Endodermal cell (in vitro differentiated cells): ENCODE data around the gene MYO7A. TPM values are rescaled to one million over a fixed set of nuclear protein-coding genes. Genes with fewer than 3 reads are reported as not detected.

Experiments used
- DNase-seq: peaks from one replicate; pipeline ENCODE4 v3.0.0-alpha.2; 2017
- H3K27ac ChIP-seq: 2 replicates; pipeline ENCODE4 v1.5.1; 2013; ENCODE audit warnings: mild to moderate bottlenecking, low read depth, low read length, moderate library complexity
- H3K27me3 ChIP-seq: 2 replicates; pipeline ENCODE4 v1.6.1; 2013; ENCODE audit warnings: mild to moderate bottlenecking, low read length, moderate library complexity; ENCODE audit not compliant: insufficient read depth, control insufficient read depth, poor library complexity, severe bottlenecking
- H3K36me3 ChIP-seq: 2 replicates; pipeline ENCODE4 v1.7.0; 2013; ENCODE audit warnings: mild to moderate bottlenecking, low read length, moderate library complexity; ENCODE audit not compliant: control insufficient read depth, insufficient read depth
- H3K4me1 ChIP-seq: one replicate; pipeline ENCODE4 v1.7.0; 2013; ENCODE audit warnings: low read length; ENCODE audit not compliant: control insufficient read depth, insufficient read depth
- H3K4me3 ChIP-seq: 2 replicates; pipeline ENCODE4 v1.5.1; 2013; ENCODE audit warnings: mild to moderate bottlenecking, low read length, moderate library complexity
- H3K9ac ChIP-seq: 2 replicates; pipeline ENCODE4 v1.6.1; 2013; ENCODE audit warnings: mild to moderate bottlenecking, low read length, moderate library complexity; ENCODE audit not compliant: poor library complexity, severe bottlenecking; ENCODE audit errors: extremely low read depth
- H3K9me3 ChIP-seq: 2 replicates; pipeline ENCODE4 v1.6.1; 2013; ENCODE audit warnings: mild to moderate bottlenecking, low read length, moderate library complexity; ENCODE audit not compliant: control insufficient read depth
- H3K27ac Mint-ChIP-seq: 2 replicates; pipeline ENCODE4 v1.8.0; 2020; ENCODE audit warnings: mixed read lengths
- H3K27me3 Mint-ChIP-seq: 2 replicates; pipeline ENCODE4 v1.8.0; 2021; ENCODE audit warnings: mild to moderate bottlenecking, mixed read lengths; ENCODE audit not compliant: insufficient read depth
- H3K36me3 Mint-ChIP-seq: 2 replicates; pipeline ENCODE4 v1.8.0; 2020; ENCODE audit warnings: low read depth, mixed read lengths
- H3K4me1 Mint-ChIP-seq: 2 replicates; pipeline ENCODE4 v1.8.0; 2020; ENCODE audit warnings: mixed read lengths
- H3K4me3 Mint-ChIP-seq: 2 replicates; pipeline ENCODE4 v1.8.0; 2020; ENCODE audit warnings: mild to moderate bottlenecking, moderate library complexity, mixed read lengths
- H3K9me3 Mint-ChIP-seq: 2 replicates; pipeline ENCODE4 v1.8.0; 2020; ENCODE audit warnings: mild to moderate bottlenecking, mixed read lengths
- WGBS, 2 experiments: methylation state at CpG; one replicate each; pipeline versions ENCODE4 v1.1.5 to v1.1.7; 2013; ENCODE audit warnings: missing lambda C conversion rate in 2 of 2, mixed read lengths in 1 of 2; ENCODE audit not compliant: insufficient coverage in 1 of 2, insufficient read length in 1 of 2; 5-methylcytosine and 5-hydroxymethylcytosine counted together
- total RNA-seq, 2 donors: library from RNA; stranded (reverse); fragmentation: NEBNext Ultra II Directional in 1 of 2; extraction: Animal tissue kit (Norgen Biotek cat#: 25700) in 1 of 2; gene quantifications; 2 replicates in 1 of 2; 3 replicates in 1 of 2; pipeline ENCODE4 v1.2.1, GENCODE V29; 2021
- TF ChIP-seq, protein P1 (sequence below): fragments of 200-600 bp; sonication (generic); conservative IDR thresholded peaks from 2 replicates; pipeline ENCODE4 v1.5.0; 2021; ENCODE audit warnings: antibody characterized with exemption, mild to moderate bottlenecking

Gene MYO7A
- total RNA-seq, 2 donors from 2014 or later = 2.4 to 2.7 TPM

DNA sequence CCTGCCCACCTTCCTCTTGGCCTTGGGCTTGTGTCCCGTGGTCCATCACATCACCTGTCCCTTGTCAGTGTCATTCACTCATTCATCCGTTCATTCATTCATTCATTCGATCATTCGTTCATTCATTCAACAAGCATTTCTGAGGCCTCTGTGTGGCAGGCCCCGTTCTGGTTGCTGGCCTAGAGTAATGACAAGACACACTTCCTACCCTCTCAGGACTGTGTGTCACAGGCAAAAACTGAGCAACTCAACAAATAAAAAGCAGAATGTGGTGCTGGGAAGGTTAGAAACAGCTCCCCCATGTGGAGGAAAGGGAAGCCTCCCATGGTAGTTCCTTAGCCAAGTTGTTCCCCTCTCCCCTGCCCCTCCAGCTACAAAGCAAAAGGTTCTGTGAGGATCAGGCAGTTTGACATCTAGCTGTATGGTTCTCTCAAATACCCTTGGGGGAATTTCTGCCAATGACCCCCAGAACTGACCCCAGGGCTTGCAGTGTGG is 27.0 kb upstream of the MYO7A start:
- peaks cover 9% of the 10 kb centered on the region for H3K36me3 Mint-ChIP-seq
- Histone ChIP-seq H3K36me3 (no peaks in the 10 kb centered on the region), H3K4me3 (no peak overlapping the region), H3K9ac (no peak overlapping the region), H3K27me3 (no peaks in the 10 kb centered on the region), H3K9me3 (no peaks in the 10 kb centered on the region), H3K27ac (no peak overlapping the region), H3K4me1 (no peaks in the 10 kb centered on the region)
- peaks cover 19% of the 10 kb centered on the region for H3K9me3 Mint-ChIP-seq
- DNase-seq = peak; percentile 69
- no peak overlapping the region for H3K4me3 Mint-ChIP-seq
- H3K27ac Mint-ChIP-seq = no peak overlapping the region
- peaks cover 6% of the 10 kb centered on the region for H3K4me1 Mint-ChIP-seq
- no peaks in the 10 kb centered on the region for H3K27me3 Mint-ChIP-seq
- WGBS, 2 experiments = 67 to 94% methylated on average over 1 to 5 of the region's 5 CpGs
- TF ChIP-seq, protein P1, sequence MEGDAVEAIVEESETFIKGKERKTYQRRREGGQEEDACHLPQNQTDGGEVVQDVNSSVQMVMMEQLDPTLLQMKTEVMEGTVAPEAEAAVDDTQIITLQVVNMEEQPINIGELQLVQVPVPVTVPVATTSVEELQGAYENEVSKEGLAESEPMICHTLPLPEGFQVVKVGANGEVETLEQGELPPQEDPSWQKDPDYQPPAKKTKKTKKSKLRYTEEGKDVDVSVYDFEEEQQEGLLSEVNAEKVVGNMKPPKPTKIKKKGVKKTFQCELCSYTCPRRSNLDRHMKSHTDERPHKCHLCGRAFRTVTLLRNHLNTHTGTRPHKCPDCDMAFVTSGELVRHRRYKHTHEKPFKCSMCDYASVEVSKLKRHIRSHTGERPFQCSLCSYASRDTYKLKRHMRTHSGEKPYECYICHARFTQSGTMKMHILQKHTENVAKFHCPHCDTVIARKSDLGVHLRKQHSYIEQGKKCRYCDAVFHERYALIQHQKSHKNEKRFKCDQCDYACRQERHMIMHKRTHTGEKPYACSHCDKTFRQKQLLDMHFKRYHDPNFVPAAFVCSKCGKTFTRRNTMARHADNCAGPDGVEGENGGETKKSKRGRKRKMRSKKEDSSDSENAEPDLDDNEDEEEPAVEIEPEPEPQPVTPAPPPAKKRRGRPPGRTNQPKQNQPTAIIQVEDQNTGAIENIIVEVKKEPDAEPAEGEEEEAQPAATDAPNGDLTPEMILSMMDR = peak; percentile 82

DNA sequence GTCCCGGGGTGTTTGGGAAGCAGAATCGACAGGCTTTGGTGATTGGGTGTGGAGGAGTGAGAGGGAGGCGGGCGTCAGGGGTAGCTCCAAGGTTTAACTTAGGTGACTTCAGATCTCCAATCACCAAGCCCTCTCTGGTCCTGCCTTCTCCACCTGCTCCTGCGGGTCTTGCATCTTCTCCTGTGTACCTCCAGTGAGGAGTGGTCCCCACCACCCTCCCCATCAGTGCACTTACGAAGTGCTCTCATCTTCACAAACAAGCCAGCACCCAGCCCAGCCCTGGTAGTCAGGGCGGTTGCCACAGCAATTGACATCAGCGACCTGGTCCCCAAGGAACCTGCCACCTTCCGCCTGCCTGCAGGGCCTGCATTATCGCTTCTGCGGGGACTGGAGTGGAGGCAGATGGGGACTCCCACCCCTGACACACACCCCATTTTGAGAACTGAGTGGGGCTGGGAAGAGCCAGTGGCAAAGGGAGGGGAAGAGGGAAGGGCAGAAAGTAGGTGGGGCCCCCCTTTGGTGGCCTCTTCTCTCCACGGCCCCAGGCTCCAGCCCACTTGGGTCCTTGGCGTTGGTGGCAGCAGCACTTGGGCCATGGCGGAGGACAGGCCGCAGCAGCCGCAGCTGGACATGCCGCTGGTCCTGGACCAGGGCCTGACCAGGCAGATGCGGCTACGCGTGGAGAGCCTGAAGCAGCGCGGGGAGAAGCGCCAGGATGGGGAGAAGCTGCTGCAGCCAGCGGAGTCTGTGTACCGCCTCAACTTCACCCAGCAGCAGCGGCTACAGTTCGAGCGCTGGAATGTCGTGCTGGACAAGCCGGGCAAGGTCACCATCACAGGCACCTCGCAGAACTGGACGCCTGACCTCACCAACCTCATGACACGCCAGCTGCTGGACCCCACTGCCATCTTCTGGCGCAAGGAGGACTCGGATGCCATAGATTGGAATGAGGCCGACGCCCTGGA is 25.5 kb upstream of the MYO7A start, which contains the start of gene OMP:
OMP (plus strand) TSS at position 595 of the 965 bp plus-strand sequence; CDS start at position 595, 0 bp downstream.
- no peak within 1 kb of the TSS for H3K4me3 ChIP-seq
- Mint-ChIP-seq H3K36me3 (peaks cover 9% of the 10 kb centered on the region), H3K9me3 (peaks cover 17% of the 10 kb centered on the region), H3K27me3 (no peaks in the 10 kb centered on the region), H3K4me1 (no peaks in the 10 kb centered on the region), H3K4me3 (no peak within 1 kb of the TSS), H3K27ac (peak within 1 kb of the TSS; percentile 40)
- H3K9ac ChIP-seq = no peak within 1 kb of the TSS
- no peaks in the 10 kb centered on the region for H3K36me3 ChIP-seq
- DNase-seq = no peak
- no peaks in the 10 kb centered on the region for H3K9me3 ChIP-seq
- H3K4me1 ChIP-seq = no peaks in the 10 kb centered on the region
- WGBS, 2 experiments = 94 to 98% methylated on average over 28 to 37 of the region's 37 CpGs
- H3K27me3 ChIP-seq = no peaks in the 10 kb centered on the region
- TF ChIP-seq, protein P1 = no peak
- H3K27ac ChIP-seq = no peak within 1 kb of the TSS

DNA sequence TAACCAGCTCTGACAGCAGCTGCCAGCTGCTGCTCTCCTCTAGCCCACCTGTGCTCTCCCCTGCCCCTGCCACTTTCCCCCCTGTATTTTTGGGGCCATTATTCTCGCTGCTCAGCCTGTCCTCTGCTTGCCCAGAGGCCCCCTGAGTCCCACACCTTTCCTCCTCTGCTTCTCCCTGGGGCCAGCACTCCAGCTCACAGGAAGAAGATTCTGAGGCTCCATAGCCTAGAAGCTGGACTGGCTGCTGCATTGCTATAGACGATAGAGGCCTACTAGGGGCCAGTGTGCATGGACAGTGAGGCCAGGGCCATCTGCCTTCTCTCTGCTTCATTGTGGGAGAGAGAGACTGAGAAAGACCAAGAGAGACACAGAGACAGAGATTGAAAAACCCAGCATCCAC is 24.7 kb upstream of the MYO7A start:
- TF ChIP-seq, protein P1 = no peak
- no peak overlapping the region for H3K27ac ChIP-seq
- Mint-ChIP-seq H3K4me1 (no peaks in the 10 kb centered on the region), H3K36me3 (peaks cover 9% of the 10 kb centered on the region), H3K27ac (peak overlapping the region; percentile 40), H3K27me3 (no peaks in the 10 kb centered on the region), H3K9me3 (peaks cover 17% of the 10 kb centered on the region), H3K4me3 (no peak overlapping the region)
- H3K4me1 ChIP-seq = no peaks in the 10 kb centered on the region
- no peaks in the 10 kb centered on the region for H3K27me3 ChIP-seq
- 92% methylated on average over 2 of the region's 2 CpGs; no CpG with 5 or more reads in 1 of the 2 experiments for WGBS, 2 experiments
- H3K4me3 ChIP-seq = no peak overlapping the region
- H3K9ac ChIP-seq = no peak overlapping the region
- H3K36me3 ChIP-seq = no peaks in the 10 kb centered on the region
- DNase-seq = no peak
- H3K9me3 ChIP-seq = no peaks in the 10 kb centered on the region
